HEK293T (cell line): Measurements from ENCODE around the gene CST7.

Source experiments
- CTCF ChIA-PET: fragments of 350-600 bp; formaldehyde crosslinking; extraction: SDS; loops from one replicate; lab custom pipeline; 2021; ENCODE audit warnings: antibody characterized with exemption, inconsistent platforms; lab: Yijun Ruan, JAX
- POLR2A ChIA-PET: fragments of 350-600 bp; formaldehyde crosslinking; extraction: SDS; loops from one replicate; lab custom pipeline; 2020; ENCODE audit warnings: antibody characterized with exemption, inconsistent platforms; lab: Yijun Ruan, JAX
- DNase-seq: peaks from one replicate; pipeline ENCODE4 v3.0.0; 2012; ENCODE audit warnings: mixed read lengths; ENCODE audit errors: extremely low spot score
- ARNT ChIP-seq: fragments of 450-650 bp; IDR thresholded peaks from 2 replicates; pipeline ENCODE4 v1.6.1; 2017; ENCODE audit warnings: mild to moderate bottlenecking
- BHLHE40 ChIP-seq: fragments of 450-650 bp; IDR thresholded peaks from 2 replicates; pipeline ENCODE4 v1.6.1; 2016; ENCODE audit warnings: mild to moderate bottlenecking, moderate library complexity, borderline replicate concordance
- CTBP1 ChIP-seq: fragments of 450-650 bp; IDR thresholded peaks from 2 replicates; pipeline ENCODE4 v1.6.1; 2016; ENCODE audit warnings: borderline replicate concordance
- ELF4 ChIP-seq: fragments of 450-650 bp; IDR thresholded peaks from 2 replicates; pipeline ENCODE4 v1.6.1; 2017; ENCODE audit warnings: antibody characterized with exemption
- FOXA1 ChIP-seq: fragments of 450-650 bp; IDR thresholded peaks from 2 replicates; pipeline ENCODE4 v1.6.1; 2016; ENCODE audit warnings: mild to moderate bottlenecking
- FOXK2 ChIP-seq: fragments of 450-650 bp; IDR thresholded peaks from 2 replicates; pipeline ENCODE4 v1.6.1; 2016; ENCODE audit warnings: mild to moderate bottlenecking
- FOXM1 ChIP-seq: fragments of 450-650 bp; IDR thresholded peaks from 2 replicates; pipeline ENCODE4 v1.6.1; 2017; ENCODE audit warnings: mild to moderate bottlenecking, borderline replicate concordance
- HDGF ChIP-seq: fragments of 450-650 bp; IDR thresholded peaks from 2 replicates; pipeline ENCODE4 v1.6.1; 2017; ENCODE audit warnings: antibody characterized with exemption, borderline replicate concordance
- L3MBTL2 ChIP-seq: fragments of 450-650 bp; conservative IDR thresholded peaks from 2 replicates; pipeline ENCODE4 v1.6.1; 2016; ENCODE audit warnings: mild to moderate bottlenecking
- LEF1 ChIP-seq: fragments of 450-650 bp; IDR thresholded peaks from 2 replicates; pipeline ENCODE4 v1.6.1; 2017; ENCODE audit warnings: mild to moderate bottlenecking, borderline replicate concordance
- NFRKB ChIP-seq: fragments of 450-650 bp; IDR thresholded peaks from 2 replicates; pipeline ENCODE4 v1.6.1; 2016; ENCODE audit warnings: mild to moderate bottlenecking, moderate library complexity
- PKNOX1 ChIP-seq: fragments of 450-650 bp; IDR thresholded peaks from 2 replicates; pipeline ENCODE4 v1.6.1; 2016
- SP1 ChIP-seq: fragments of 450-650 bp; IDR thresholded peaks from 2 replicates; pipeline ENCODE4 v1.6.1; 2017
- SUZ12 ChIP-seq: fragments of 450-650 bp; IDR thresholded peaks from 2 replicates; pipeline ENCODE4 v1.6.1; 2016; ENCODE audit warnings: mild to moderate bottlenecking
- TARDBP ChIP-seq: fragments of 450-650 bp; IDR thresholded peaks from 2 replicates; pipeline ENCODE4 v1.6.1; 2016
- ZNF384 ChIP-seq: fragments of 450-650 bp; IDR thresholded peaks from 2 replicates; pipeline ENCODE4 v1.6.1; 2016

Gene CST7, protein sequence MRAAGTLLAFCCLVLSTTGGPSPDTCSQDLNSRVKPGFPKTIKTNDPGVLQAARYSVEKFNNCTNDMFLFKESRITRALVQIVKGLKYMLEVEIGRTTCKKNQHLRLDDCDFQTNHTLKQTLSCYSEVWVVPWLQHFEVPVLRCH

GRCh38 chr20:24948939-24949679 lies at the start of gene CST7:
Gene CST7 (plus strand): TSS chr20:24949269. CDS start chr20:24949506, 237 bp downstream.
- TF ChIP-seq SUZ12 (no peak), TARDBP (no peak), CTBP1 (no peak), HDGF (no peak), ARNT (no peak), PKNOX1 (no peak), ELF4 (no peak), FOXA1 (no peak), SP1 (no peak), LEF1 (no peak), ZNF384 (no peak), FOXM1 (no peak), FOXK2 (no peak), NFRKB (no peak)
- ChIA-PET CTCF (no interaction called here), POLR2A (no interaction called here)
- no peak for DNase-seq

- TF ChIP-seq CTBP1, result no peak
- no peak for TF ChIP-seq HDGF
- no peak for TF ChIP-seq TARDBP
- TF ChIP-seq ELF4, result no peak
- ChIA-PET POLR2A (no interaction called here), CTCF (no interaction called here)
- no peak for DNase-seq
These were observed 42.3 kb upstream of the CST7 start for GRCh38 chr20:24906806-24907205.

DNA sequence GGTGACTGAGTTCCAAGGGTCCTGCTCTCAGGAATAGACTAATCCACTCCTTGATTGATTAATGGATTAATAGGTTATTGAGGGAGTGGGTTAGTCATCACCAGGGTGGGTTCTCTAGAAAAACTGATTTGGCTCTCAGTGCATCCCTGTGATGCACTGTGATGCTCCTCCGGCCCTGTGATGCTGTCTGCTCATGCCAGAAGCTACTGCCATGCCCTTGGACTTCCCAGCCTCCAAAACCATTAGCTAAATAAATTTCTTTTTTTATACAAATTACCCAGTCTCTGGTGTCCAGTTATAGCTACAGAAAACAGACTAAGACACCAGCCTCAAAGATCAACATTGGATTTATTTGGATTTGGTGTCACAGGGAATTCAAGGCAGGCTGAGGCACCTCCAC lies 40.4 kb upstream of the CST7 start:
- no peak for DNase-seq
- ChIA-PET CTCF (no interaction called here), POLR2A (no interaction called here)
- no peak for TF ChIP-seq ZNF384
- no peak for TF ChIP-seq SUZ12
- no peak for TF ChIP-seq PKNOX1
- TF ChIP-seq TARDBP, result no peak
- TF ChIP-seq LEF1, result no peak
- TF ChIP-seq NFRKB, result no peak
- TF ChIP-seq FOXA1, result no peak
- TF ChIP-seq CTBP1, result no peak
- TF ChIP-seq BHLHE40, result no peak
- no peak for TF ChIP-seq ELF4
- TF ChIP-seq ARNT, result no peak
- no peak for TF ChIP-seq L3MBTL2
- no peak for TF ChIP-seq FOXK2
- TF ChIP-seq SP1, result no peak
- no peak for TF ChIP-seq HDGF
- TF ChIP-seq FOXM1, result no peak

- ChIA-PET CTCF (no interaction called here), POLR2A (no interaction called here)
- TF ChIP-seq HDGF (no peak), SP1 (no peak), NFRKB (no peak), TARDBP (no peak), FOXA1 (no peak), LEF1 (no peak), ARNT (no peak), SUZ12 (no peak), ELF4 (no peak), FOXM1 (no peak), ZNF384 (no peak)
- DNase-seq, result no peak
These were observed 39.8 kb upstream of the CST7 start for GRCh38 chr20:24909086-24909780.

DNA sequence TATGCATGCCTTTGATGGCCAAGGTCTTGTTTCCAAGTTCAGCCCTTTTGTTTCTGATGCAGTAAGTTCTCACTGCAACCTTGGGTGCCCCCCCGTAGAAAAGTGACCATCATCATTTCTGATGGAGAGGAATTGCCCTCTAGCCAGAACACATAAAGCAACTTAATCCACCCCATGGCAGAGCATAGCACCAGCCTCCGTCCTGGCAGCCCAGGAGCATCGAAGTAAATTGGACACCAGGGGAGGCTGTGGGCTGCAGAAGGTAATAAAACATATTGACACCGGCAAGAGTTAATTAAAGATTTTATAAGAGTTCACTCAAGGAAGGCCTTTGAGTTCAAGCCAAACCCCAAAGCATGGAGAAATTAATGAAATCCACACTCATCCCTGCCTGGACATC lies 39.2 kb upstream of the CST7 start:
- no peak for TF ChIP-seq SUZ12
- TF ChIP-seq HDGF, result no peak
- TF ChIP-seq FOXA1, result no peak
- TF ChIP-seq ELF4, result no peak
- TF ChIP-seq L3MBTL2, result no peak
- TF ChIP-seq ZNF384, result no peak
- TF ChIP-seq CTBP1, result no peak

GRCh38 chr20:24910461-24910860 lies 38.6 kb upstream of the CST7 start:
- ChIA-PET POLR2A (no interaction called here), CTCF (no interaction called here)
- TF ChIP-seq LEF1 (no peak), SUZ12 (no peak), TARDBP (no peak), L3MBTL2 (no peak), ARNT (no peak), SP1 (no peak), FOXA1 (no peak)
- DNase-seq, result no peak

More for the DNA sequence above, 39.2 kb upstream of the CST7 start:
- ChIA-PET CTCF (no interaction called here), POLR2A (no interaction called here)
- DNase-seq, result no peak

GRCh38 chr20:24911461-24911860 lies 37.6 kb upstream of the CST7 start:
- ChIA-PET POLR2A (no interaction called here), CTCF (interaction anchor here (0.6 kb wide), 1 partner anchor 748 kb away, joined by 3 read pairs; no protein-coding TSS in a partner anchor)
- no peak for DNase-seq
- no peak for TF ChIP-seq CTBP1
- peak; percentile 53; the same call in 1 of the 2 replicates for TF ChIP-seq PKNOX1
- no peak for TF ChIP-seq SP1
